Brain microvascular endothelial cell (primary cell): ENCODE results near the gene C22orf39.

Source experiments
- DNase-seq: peaks from one replicate; pipeline ENCODE4 v3.0.0-alpha.2; 2020
- H3K27ac ChIP-seq: fragments of 250-450 bp; sonication (Bioruptor Pico); 2 replicates; pipeline ENCODE4 v1.5.1; 2020; ENCODE audit warnings: mild to moderate bottlenecking, moderate library complexity
- H3K27me3 ChIP-seq: fragments of 250-450 bp; sonication (Bioruptor Pico); replicated peaks from 2 replicates; pipeline ENCODE4 v1.5.1; 2020; ENCODE audit warnings: mild to moderate bottlenecking
- H3K36me3 ChIP-seq: fragments of 250-450 bp; sonication (Bioruptor Pico); replicated peaks from 2 replicates; pipeline ENCODE4 v1.5.1; 2020; ENCODE audit warnings: mild to moderate bottlenecking
- H3K4me3 ChIP-seq: 2 replicates; pipeline ENCODE4 v1.5.1; 2011; ENCODE audit warnings: low read depth, mild to moderate bottlenecking, control low read depth, low read length, moderate library complexity
- CTCF ChIP-seq: IDR thresholded peaks from 2 replicates; pipeline ENCODE4 v1.5.1; 2011; ENCODE audit warnings: low read depth, mild to moderate bottlenecking, moderate library complexity, low read length, control low read depth, inconsistent platforms; ENCODE audit errors: missing control alignments
- in situ Hi-C: cut with HindIII; loops from 2 replicates; pipeline ENCODE4 v1.10.0; 2017; ENCODE audit warnings: low sequenced_read_pairs, low pct_ligation_motif_present

Gene C22orf39

GRCh38 chr22:19412923-19413322 lies 34.6 kb downstream of the C22orf39 start:
- Histone ChIP-seq H3K36me3 (peaks cover 20% of the 10 kb centered on the region), H3K27ac (no peak overlapping the region), H3K4me3 (no peak overlapping the region), H3K27me3 (no peaks in the 10 kb centered on the region)
- DNase-seq: no peak
- in situ Hi-C loops: no loop called here
- TF ChIP-seq CTCF: no peak

GRCh38 chr22:19412478-19412877 lies 35.0 kb downstream of the C22orf39 start:
- no peaks in the 10 kb centered on the region for H3K27me3 ChIP-seq
- in situ Hi-C loops: no loop called here
- H3K36me3 ChIP-seq: peaks cover 24% of the 10 kb centered on the region
- no peak for TF ChIP-seq CTCF
- H3K27ac ChIP-seq: no peak overlapping the region
- no peak for DNase-seq
- H3K4me3 ChIP-seq: no peak overlapping the region

GRCh38 chr22:19411690-19412045 lies 35.8 kb downstream of the C22orf39 start:
- no peak for TF ChIP-seq CTCF
- no peak for DNase-seq
- in situ Hi-C loops: no loop called here
- Histone ChIP-seq H3K27me3 (no peaks in the 10 kb centered on the region), H3K27ac (no peak overlapping the region), H3K4me3 (no peak overlapping the region), H3K36me3 (peaks cover 31% of the 10 kb centered on the region)

GRCh38 chr22:19410941-19411689 lies 36.4 kb downstream of the C22orf39 start:
- no peak for DNase-seq
- no peak overlapping the region for H3K27ac ChIP-seq
- no peak overlapping the region for H3K4me3 ChIP-seq
- TF ChIP-seq CTCF: no peak
- peaks cover 36% of the 10 kb centered on the region for H3K36me3 ChIP-seq
- no peaks in the 10 kb centered on the region for H3K27me3 ChIP-seq
- in situ Hi-C loops: no loop called here

- in situ Hi-C loops: no loop called here
- H3K27ac ChIP-seq: no peak overlapping the region
- H3K27me3 ChIP-seq: no peaks in the 10 kb centered on the region
- no peak overlapping the region for H3K4me3 ChIP-seq
- TF ChIP-seq CTCF: no peak
- H3K36me3 ChIP-seq: peaks cover 52% of the 10 kb centered on the region
- DNase-seq: no peak
Measured at GRCh38 chr22:19407649-19408606, 39.6 kb downstream of the C22orf39 start.
